Measurements from ENCODE around the gene SEL1L2. TPM values are rescaled to one million over a fixed set of nuclear protein-coding genes. Genes with fewer than 3 reads are reported as not detected.

The SEL1L2 gene
- total RNA-seq, 2 donors from 2014 or later = not detected

- H3K9me3 ChIP-seq = no peaks in the 10 kb centered on the region
- H3K4me1 ChIP-seq (ENCODE audit: control insufficient read depth in 1 of 2, low read depth in 2 of 2) = no peaks in the 10 kb centered on the region
- no peak for TF ChIP-seq CTCF (IDR thresholded peaks at IDR 0.05)
- ATAC-seq (ENCODE audit: insufficient number of reproducible peaks, low FRiP score, low read depth) (no peak), DNase-seq (ENCODE audit: low spot score) (no peak)
- no peak overlapping the region for H3K27ac ChIP-seq
- H3K36me3 ChIP-seq = no peaks in the 10 kb centered on the region
- H3K27me3 ChIP-seq (replicated peaks; ENCODE audit: insufficient read depth) = no peaks in the 10 kb centered on the region
- H3K4me3 ChIP-seq = no peak overlapping the region
Observed at GRCh38 chr20:13922241-13922640, 68.2 kb downstream of the SEL1L2 start.

GRCh38 chr20:13915284-13915683, 75.1 kb downstream of the SEL1L2 start:
- H3K9me3 ChIP-seq = no peaks in the 10 kb centered on the region
- H3K4me1 ChIP-seq (ENCODE audit: control insufficient read depth in 1 of 2, low read depth in 2 of 2) = peaks cover 5 to 11% of the 10 kb centered on the region in 2 donors
- DNase-seq (ENCODE audit: low spot score) = no peak
- no peaks in the 10 kb centered on the region for H3K36me3 ChIP-seq
- no peak overlapping the region for H3K27ac ChIP-seq
- no peak for TF ChIP-seq CTCF (IDR thresholded peaks at IDR 0.05)
- no peaks in the 10 kb centered on the region for H3K27me3 ChIP-seq (replicated peaks; ENCODE audit: insufficient read depth)
- ATAC-seq (ENCODE audit: insufficient number of reproducible peaks, low FRiP score, low read depth) = no peak
- no peak overlapping the region for H3K4me3 ChIP-seq

GRCh38 chr20:13913572-13913971, 76.8 kb downstream of the SEL1L2 start:
- TF ChIP-seq CTCF (IDR thresholded peaks at IDR 0.05) = no peak
- ATAC-seq (ENCODE audit: insufficient number of reproducible peaks, low FRiP score, low read depth) = peak; percentile 71
- Histone ChIP-seq H3K27ac (peak overlapping the region; percentile 32 to 38), H3K4me3 (peak overlapping the region; percentile 61), H3K9me3 (no peaks in the 10 kb centered on the region), H3K4me1 (ENCODE audit: control insufficient read depth in 1 of 2, low read depth in 2 of 2) (peaks cover 5 to 11% of the 10 kb centered on the region in 2 donors), H3K36me3 (no peaks in the 10 kb centered on the region), H3K27me3 (replicated peaks; ENCODE audit: insufficient read depth) (no peaks in the 10 kb centered on the region)
- DNase-seq (ENCODE audit: low spot score) = no peak

GRCh38 chr20:13913131-13913530, 77.3 kb downstream of the SEL1L2 start:
- H3K36me3 ChIP-seq = no peaks in the 10 kb centered on the region

GRCh38 chr20:13910492-13910891, 79.9 kb downstream of the SEL1L2 start:
- H3K4me3 ChIP-seq = no peak overlapping the region
- H3K4me1 ChIP-seq (ENCODE audit: control insufficient read depth in 1 of 2, low read depth in 2 of 2) = peaks cover 5 to 11% of the 10 kb centered on the region in 2 donors
- TF ChIP-seq CTCF (IDR thresholded peaks at IDR 0.05) = no peak
- H3K36me3 ChIP-seq = no peaks in the 10 kb centered on the region
- no peaks in the 10 kb centered on the region for H3K27me3 ChIP-seq (replicated peaks; ENCODE audit: insufficient read depth)
- DNase-seq (ENCODE audit: low spot score) (no peak), ATAC-seq (ENCODE audit: insufficient number of reproducible peaks, low FRiP score, low read depth) (no peak)
- no peaks in the 10 kb centered on the region for H3K9me3 ChIP-seq
- no peak overlapping the region for H3K27ac ChIP-seq

More at GRCh38 chr20:13913131-13913530, 77.3 kb downstream of the SEL1L2 start:
- Histone ChIP-seq H3K4me1 (ENCODE audit: control insufficient read depth in 1 of 2, low read depth in 2 of 2) (peaks cover 5 to 11% of the 10 kb centered on the region in 2 donors), H3K27me3 (replicated peaks; ENCODE audit: insufficient read depth) (no peaks in the 10 kb centered on the region), H3K27ac (peak overlapping the region in 1 of 2 donors; percentile 32), H3K4me3 (peak overlapping the region; percentile 61), H3K9me3 (no peaks in the 10 kb centered on the region)
- ATAC-seq (ENCODE audit: insufficient number of reproducible peaks, low FRiP score, low read depth) (no peak), DNase-seq (ENCODE audit: low spot score) (no peak)
- TF ChIP-seq CTCF (IDR thresholded peaks at IDR 0.05) = no peak

All from thoracic aorta (tissue), 2 donors.